UCSD-AML1 (cell line): ENCODE data around the gene GDF15.

Source experiments
- DNase-seq: peaks from one replicate; lab custom pipeline; 2025; ENCODE audit not compliant: unreplicated experiment; lab: John Stamatoyannopoulos, UW

The GDF15 gene

GRCh38 chr19:18428787-18429674, 43.1 kb downstream of the GDF15 start:
- no peak for DNase-seq

DNA sequence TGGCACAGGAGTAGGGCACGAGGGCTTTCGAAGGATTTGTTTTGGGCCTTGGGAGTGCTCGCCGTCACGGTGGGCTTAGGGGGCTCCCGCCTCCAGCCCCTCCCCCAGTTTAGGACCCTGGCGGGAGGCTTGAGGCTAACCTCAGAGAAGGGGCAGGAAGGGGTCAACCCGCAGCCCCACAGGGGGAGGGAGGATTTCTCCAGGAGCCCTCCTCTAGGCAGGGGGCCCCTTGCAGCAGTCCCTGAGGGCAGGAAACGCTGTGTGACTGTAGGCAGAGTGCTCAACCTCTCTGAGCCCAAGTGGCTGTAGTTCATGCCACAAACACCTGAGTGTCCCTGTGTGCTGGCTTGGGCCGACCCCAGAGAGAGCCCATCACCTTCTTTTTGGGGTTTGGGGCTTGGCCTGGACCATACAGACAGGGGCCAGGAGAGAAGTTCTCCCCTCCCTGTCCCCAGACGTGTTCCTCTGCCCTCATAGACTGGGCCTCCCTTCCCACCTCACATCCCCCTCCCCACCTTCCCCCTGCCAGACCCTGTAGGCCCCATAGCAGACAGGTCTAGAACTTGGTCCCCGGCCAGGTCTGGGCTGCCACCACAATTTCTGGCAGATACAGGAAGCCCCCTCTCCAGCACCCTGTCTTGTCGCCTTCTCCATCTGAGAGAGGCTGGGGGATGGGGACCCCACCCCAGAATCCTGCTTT, 43.9 kb downstream of the GDF15 start:
- no peak for DNase-seq

GRCh38 chr19:18430417-18431144, 44.6 kb downstream of the GDF15 start:
- DNase-seq = no peak

- DNase-seq = no peak
Observed at GRCh38 chr19:18431351-18432197, 45.6 kb downstream of the GDF15 start.

DNA sequence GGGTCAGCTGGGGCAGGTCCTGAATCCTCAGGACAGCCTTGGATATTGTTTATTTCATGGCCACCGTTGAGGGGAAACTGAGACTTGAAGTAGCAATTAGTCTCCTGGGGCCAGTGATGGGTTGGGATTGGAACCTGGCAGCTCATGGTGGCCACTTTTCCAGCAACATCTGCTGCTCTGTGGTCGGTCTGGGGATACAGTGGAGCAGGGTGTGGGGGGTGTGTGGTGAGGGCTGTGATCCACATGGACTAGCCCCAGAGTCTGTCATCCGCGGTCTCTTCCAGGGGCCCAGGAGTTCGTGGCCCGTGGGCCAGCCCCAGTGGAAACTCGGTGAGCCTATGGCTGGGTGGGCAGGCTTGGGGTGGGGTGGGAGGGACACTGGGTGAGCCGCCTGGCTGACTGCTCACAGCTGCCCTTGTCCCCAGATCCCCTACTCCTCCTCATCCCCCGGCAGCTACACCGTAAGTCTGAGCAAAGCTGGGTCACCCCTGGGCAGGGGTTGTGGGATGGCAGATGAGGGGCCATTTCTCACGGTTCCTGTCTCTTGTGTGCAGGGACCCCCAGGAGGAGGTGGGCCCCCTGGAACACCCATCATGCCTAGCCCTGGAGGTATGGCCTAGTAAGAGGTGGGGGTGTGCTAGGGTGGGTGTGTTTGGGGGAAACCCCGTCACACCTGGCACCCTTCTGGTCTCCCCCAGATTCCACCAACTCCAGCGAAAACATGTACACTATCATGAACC, 46.5 kb downstream of the GDF15 start:
- DNase-seq = no peak

- no peak for DNase-seq
Observed at GRCh38 chr19:18433015-18433691, 47.2 kb downstream of the GDF15 start.

GRCh38 chr19:18433735-18434398, 47.9 kb downstream of the GDF15 start:
- no peak for DNase-seq

- DNase-seq = no peak
Observed at GRCh38 chr19:18434411-18435175, 48.6 kb downstream of the GDF15 start.

DNA sequence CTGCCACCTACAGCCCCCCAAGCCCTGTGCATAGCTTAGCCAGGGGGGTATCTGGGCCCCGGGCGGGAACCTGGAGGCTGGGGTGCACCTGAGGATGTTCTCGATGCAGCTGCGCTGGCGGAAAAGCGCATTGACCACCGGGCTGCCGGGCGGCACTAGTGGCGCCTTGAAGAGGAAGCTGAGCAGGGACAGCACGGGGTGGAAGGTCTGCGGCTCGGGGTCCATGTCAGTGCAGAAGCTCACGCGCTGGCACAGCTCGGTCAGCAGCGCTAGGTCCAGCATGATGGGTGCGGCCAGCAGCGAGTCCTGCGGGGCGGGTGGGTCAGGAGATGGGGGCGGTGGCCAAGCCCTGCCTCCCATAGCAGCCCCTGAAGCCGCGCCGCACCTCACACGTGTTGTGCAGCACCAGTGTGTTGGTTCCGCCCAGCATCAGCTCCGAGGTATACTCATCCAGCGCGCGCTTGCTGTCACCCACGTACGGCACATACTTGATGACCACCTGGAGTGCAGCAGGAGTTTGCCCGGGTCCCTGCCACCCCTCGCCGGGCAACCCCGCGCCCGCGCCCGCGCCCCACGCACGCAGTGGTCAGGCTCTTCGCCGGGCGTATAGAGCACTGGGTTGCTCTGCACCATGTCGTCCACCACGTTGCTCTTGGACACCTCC, 49.4 kb downstream of the GDF15 start:
- DNase-seq = no peak

GRCh38 chr19:18435842-18436670, 50.1 kb downstream of the GDF15 start:
- DNase-seq = no peak

DNA sequence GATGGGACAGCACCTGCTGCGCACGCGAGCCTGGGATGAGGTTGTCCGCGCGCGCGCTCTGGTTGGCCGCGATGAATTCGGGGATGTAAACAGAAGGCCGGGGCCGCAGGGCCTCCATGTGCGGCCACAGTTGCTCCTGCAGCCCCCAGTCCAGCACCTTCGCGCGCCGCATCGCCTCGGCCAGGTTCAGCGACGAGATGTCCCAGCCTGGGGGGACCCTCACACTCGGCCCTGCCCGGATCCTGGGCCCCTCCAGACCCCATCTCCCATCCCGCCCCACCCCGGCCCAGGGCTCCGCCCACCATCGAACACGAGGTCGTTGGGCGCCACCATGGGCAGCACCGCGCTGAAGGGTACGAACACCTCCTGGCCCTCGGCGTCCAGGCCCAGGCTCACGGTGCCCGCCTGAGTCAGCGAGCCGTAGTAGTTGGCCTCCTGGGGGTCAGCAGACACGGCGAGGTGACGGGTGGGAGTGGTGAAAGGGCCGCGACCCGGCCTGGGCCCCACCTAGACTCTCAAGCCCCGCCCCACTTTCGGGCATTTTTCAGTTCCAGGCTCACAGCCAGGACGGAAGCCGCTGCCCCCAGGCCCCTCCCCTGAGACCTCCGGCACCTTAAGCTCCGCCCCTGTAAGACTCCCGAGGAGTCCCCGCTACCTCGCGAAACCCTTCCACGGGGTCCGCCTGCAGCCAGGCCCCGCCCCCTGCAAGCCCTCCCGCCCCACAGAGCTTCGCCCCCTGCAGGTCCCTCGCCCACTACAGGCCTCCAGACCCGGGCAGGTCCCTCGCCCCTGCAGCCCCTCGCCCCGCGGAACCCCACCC, 50.9 kb downstream of the GDF15 start:
- peak; percentile 65 for DNase-seq

DNA sequence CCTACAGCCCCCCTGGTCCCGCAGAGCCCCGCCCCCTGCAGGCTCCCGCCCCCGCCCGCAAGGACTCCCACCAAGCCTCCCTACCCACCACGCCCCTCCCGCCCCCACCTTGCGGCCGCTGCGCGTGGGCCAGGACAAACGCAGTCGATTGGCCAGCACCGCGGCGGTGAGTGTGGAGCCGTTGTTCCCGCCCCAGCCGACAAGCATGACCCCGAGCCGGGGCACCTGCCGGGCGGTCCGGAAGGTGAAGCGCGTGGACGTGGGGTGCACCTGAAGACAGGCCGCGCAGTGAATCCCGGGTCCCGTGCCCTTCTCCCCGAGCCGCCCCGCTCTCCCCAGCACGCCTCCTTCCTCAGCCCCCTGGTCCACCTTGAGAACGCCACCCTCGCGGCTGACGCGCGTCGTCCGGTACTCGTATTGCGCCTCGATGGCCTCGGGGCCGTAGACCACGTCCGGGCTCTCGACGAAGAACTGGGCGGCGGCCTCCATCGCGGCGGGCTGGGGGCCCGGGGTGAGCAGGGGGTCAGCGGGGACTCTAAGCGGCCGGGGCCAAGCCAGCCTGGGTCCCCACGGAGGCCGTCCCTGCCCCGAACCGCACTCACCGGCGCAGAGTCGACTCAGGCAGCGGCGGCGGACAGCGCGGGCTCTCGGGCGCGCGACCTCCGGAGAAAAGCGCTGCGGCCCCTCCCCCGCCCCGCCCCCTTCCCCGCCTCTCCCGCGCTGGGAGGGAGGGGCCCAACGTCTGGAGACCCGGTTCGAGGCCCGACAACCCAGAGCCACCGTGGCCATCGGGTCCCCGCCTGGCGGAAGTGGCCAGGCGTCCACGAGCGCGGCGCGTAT, 51.8 kb downstream of the GDF15 start, which contains the start of gene ISYNA1:
Gene ISYNA1, minus strand, starts transcription at position 643 of the 840 bp plus-strand sequence. Its CDS starts 154 bp downstream, at position 489.
- peak; percentile 32 for DNase-seq

DNA sequence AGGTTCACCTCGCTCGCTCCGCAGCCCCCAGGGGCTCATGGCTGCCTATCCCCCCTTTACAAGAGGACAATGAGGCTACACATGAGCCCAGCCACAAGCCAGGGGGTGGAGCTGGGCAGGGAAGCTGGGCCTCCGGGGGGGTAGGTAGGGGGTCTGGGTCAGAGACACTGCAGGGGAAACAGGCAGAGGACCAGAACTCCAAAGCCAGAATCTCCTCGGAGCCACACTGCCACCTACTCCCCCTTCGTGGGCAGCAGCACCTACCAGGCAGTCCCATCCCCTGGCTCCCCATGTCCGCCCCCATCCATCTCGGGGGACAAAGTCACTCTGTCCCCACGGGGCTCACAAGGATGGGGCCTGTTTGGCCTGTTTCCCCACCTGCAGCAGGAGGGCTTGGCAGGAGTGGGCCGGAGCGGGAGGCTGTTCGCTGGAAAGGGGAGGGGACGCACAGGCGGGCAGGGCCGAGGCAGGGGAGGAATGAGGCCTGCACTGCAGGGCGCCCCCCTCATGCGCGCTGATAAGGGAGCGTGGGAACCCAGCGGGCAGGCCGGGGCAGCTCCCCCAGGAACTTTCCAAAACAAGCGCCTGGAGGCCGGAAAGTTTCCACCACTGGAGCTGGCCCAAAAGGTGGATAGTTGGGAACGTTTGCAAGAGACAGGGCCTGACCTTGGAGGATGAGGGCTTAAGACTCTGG, 52.5 kb downstream of the GDF15 start:
- DNase-seq = peak; percentile 21
